ENCODE data around the gene MAN2C1.
"Not testable (repeated sequence)": the region's sequence is repeated elsewhere in the genome, so short reads cannot be mapped to it uniquely, and the experiment has no call there.

The MAN2C1 gene

DNA sequence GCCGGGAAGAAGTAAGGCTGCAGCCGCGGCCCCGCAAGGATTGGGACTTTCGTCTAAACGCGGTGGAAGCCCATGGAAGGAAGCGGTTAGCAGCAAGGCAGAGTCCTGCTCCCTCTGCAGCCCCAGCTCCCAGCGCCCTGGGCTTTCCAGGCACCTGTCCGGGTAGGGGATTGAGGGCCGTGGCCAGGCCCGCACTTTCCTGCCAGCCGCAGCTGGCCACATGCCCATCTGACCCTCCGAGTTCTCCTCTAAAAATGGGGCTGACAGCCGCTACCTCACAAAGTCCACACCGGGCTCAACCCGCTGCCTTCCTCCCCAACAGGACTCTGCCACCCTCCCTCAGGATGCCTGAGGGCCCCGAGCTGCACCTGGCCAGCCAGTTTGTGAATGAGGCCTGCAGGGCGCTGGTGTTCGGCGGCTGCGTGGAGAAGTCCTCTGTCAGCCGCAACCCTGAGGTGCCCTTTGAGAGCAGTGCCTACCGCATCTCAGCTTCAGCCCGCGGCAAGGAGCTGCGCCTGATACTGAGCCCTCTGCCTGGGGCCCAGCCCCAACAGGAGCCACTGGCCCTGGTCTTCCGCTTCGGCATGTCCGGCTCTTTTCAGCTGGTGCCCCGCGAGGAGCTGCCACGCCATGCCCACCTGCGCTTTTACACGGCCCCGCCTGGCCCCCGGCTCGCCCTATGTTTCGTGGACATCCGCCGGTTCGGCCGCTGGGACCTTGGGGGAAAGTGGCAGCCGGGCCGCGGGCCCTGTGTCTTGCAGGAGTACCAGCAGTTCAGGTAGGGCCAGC lies 19.7 kb downstream of the MAN2C1 start:
- H3K4me3 ChIP-seq (ENCODE audit: low read length): no peak overlapping the region
- no peak for DNase-seq (ENCODE audit: low read depth, low spot score)

DNA sequence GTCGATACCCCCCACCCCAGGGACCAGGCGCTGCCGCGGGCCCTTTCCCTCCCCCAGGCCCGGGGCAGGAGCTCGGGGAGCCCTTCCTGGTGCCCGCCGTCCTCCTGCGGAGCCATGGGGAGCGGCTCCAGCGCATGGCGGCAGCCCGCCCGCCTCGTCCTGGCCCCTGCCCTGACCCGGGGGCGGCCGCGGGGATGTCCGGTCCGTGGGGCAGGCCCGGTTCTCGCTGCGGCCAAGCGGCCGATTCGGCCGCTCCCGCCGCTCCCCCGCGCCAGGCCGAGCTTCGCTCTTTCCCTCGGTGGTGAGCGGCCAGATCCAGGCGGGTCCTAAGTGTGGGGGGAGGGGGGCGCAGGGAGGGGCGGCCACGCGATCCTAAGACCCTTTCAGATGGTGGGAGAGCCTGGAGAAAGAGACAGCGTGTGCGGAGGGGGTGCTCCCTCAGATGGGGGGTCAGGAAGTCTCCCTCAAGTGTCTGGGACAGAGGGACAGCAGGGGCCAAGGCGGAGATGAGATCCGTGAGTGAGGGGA lies 20.3 kb downstream of the MAN2C1 start:
- peak overlapping the region; percentile 50; the same call in 1 of the 2 replicates for H3K4me3 ChIP-seq (ENCODE audit: low read length)
- no peak for DNase-seq (ENCODE audit: low read depth, low spot score)

DNA sequence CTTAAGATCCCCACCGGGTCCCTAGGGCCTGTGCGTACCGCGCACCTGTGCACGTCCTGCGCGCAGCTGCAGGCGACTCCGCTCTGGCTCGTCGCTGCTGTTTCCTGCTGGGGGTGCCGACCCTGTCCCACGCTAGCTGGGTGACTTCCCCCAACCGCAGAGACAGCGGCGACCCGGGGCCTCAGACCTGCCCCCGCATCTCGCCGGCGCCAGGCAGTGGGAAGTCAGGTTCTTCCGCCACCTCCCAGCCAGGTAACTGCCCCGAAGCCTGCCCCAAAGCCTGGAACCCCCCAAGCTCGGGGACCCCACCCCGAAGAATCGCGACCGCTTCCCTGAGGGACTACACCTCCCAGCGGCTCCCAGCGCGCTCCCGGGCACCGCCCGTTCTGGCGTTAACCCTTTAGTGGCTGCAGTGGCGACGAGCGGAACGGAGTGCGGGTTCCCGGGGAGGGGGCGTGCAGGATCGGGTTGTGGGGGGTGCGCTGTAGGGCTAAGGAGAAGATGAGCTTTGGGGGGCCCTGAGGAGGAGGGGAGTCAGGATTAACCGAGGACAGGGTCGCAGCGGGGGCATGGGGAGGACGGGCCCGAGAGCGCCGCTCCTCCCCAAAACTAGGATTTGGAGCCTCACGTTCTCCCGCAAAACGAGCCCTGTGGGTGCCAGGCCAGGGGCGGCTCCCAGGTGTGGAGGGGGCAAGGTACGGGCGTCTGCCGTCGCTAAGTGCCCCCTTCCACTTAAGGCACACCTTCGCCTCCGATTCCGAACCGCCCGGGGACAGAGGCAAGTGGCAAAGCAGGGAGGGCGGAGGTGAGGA lies 21.0 kb downstream of the MAN2C1 start:
- DNase-seq (ENCODE audit: low read depth, low spot score): peak; percentile 67
- H3K4me3 ChIP-seq (ENCODE audit: low read length): peak overlapping the region; percentile 50

DNA sequence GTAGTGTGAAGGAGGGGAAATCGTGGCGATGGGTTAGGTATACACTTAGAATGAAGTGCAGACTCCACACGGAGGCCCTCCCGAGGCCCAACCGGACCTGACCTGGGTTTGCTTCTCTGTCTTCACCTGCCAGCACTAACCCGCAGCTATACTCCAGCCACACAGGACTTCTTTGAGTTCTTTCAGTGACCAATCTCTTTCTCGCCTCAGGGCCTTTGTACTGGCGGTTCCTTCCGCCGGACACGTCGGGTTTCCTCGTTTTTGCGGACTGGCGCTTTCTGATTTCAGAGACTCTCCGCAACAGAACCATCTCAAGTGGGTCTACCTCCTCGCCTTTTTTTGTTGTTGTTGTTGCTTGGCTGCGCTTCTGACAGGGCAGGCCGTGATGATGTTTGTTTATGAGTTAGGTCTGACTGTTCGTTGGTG lies 21.6 kb downstream of the MAN2C1 start, which contains the start of gene NEIL1:
Gene NEIL1 (plus strand): TSS at position 244 of the 426 bp plus-strand sequence. CDS start 1,867 bp downstream, outside the sequence.
- H3K4me3 ChIP-seq (ENCODE audit: low read length): peak within 1 kb of the TSS; percentile 50
- DNase-seq (ENCODE audit: low read depth, low spot score): no peak

DNA sequence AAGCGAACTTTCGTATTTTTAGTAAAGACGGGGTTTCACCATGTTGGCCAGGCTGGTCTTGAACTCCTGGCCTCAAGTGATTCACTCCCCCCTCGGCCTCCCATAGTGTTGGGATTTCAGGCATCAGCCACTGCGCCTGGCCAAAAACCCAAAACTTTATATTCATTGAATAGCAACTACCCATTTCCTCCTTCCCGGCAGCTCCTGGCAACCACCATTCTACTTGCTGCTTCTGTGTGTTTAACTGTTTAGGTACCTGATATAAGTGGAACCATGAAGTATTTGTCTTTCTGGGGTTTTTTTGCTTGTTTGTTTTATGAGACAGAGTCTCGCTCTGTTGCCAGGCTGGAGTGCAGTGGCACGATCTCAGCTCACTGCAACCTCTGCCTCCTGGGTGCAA lies 24.5 kb downstream of the MAN2C1 start:
- not testable (repeated sequence) for DNase-seq (ENCODE audit: low read depth, low spot score); H3K4me3 ChIP-seq (ENCODE audit: low read length)

DNA sequence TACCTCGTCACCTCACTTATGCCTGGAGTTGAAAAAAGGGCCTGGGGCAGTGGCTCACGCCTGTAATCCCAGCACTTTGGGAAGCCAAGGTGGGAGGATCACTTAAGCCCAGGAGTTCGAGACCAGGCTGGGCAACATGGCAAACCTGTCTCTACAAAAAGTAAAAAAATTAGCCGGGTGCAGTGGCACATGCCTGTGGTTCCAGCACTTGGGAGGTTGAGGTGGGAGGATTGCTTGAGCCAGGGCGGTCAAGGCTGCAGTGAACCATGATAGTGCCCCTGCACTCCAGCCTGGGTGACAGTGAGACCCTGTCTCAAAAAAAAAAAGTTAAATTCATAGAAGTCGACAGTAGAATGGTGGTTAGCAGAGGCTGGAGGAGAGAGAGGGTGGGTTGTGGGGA lies 26.2 kb downstream of the MAN2C1 start:
- no peak for DNase-seq (ENCODE audit: low read depth, low spot score)
- no peak overlapping the region for H3K4me3 ChIP-seq (ENCODE audit: low read length)

DNA sequence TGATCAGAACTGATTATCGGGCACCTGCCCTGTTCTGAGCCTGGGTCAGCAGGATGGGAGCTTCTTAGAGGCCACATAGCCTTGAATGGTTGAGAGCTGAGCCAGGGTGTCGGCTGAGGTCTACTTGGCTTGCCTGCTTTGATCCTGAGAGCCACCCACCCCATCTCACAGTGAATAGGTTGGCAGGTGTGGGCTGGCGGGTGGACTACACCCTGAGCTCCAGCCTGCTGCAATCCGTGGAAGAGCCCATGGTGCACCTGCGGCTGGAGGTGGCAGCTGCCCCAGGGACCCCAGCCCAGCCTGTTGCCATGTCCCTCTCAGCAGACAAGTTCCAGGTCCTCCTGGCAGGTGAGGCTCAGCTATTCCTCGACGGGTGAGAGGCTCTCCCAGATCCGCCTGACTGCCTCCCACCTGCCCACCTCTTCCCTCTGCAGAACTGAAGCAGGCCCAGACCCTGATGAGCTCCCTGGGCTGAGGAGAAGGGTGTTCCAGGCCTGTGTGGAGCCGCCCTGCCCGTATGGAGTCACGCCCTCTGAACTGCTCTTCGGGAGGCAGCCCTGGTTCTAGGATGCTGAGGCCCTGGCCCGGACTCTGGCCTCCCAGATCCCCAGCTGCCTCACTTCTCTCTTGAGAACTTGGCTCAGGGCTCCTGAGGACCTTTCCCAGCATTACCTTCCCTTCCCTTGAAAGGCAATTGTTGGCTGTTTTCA lies 28.7 kb downstream of the MAN2C1 start:
- no peak overlapping the region for H3K4me3 ChIP-seq (ENCODE audit: low read length)

DNA sequence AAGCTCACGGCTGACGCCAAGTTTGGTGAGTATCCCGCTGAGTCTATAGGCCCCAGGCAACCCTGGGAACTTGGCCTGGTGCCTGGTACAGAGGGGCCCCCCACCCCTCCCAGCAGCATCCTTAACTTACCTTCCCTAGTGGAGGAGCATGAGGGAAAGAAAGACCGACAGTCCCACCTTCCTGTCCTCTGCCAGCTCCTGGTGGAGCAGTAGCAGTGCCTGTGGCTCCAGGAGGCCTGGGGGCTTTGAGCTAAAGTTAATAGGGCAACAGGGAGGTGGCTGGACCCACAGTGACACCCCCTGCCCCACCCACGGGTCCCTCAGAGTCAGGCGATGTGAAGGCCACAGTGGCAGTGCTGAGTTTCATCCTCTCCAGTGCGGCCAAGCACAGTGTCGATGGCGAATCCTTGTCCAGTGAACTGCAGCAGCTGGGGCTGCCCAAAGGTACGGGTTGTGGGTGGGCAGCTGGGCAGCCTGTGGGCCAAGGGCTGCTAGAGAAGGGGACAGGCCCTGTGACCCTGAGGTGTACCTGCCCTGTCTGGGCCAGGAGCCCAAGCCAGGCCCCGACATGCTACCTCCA lies 29.7 kb downstream of the MAN2C1 start:
- DNase-seq (ENCODE audit: low read depth, low spot score): no peak
- no peak overlapping the region for H3K4me3 ChIP-seq (ENCODE audit: low read length)

More for the DNA sequence above, 28.7 kb downstream of the MAN2C1 start:
- no peak for DNase-seq (ENCODE audit: low read depth, low spot score)

DNA sequence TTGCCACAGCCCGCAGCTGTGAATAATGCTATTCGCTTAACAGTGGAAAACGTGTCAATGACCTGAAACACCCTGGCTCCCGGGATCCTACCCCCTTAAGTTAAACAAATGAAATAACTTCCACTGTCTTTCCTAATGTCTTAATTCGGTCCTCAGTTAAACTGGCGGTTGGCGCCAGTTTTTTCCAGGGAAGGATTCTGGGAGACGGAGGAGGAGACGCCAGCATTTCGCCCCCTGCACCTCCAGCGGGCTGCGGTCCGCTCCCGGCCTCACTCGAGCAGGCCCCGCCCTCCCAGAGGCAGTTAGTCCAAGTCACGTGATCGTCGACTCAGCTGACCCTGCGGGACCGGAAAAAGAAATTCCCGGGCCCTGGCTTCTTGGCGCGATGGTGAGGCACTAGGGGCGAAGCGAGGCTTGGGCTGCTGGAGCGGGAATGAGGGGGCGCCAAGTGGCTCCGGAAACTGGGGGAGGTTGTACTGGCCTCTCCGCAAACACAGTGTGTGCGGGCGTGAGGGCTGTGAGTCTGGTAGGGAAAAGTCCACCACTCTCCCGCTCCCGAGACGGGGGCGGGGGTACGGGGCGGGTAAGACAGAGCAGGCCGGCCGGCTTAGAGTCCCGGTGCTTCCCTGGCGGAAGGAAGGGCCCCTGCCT lies 32.6 kb downstream of the MAN2C1 start, which contains the start of gene COMMD4:
Gene COMMD4 (plus strand): TSS at position 359 of the 651 bp plus-strand sequence. CDS start 27 bp downstream, at position 386.
- peak; percentile 86 for DNase-seq (ENCODE audit: low read depth, low spot score)
- peak within 1 kb of the TSS; percentile 80 for H3K4me3 ChIP-seq (ENCODE audit: low read length)

DNA sequence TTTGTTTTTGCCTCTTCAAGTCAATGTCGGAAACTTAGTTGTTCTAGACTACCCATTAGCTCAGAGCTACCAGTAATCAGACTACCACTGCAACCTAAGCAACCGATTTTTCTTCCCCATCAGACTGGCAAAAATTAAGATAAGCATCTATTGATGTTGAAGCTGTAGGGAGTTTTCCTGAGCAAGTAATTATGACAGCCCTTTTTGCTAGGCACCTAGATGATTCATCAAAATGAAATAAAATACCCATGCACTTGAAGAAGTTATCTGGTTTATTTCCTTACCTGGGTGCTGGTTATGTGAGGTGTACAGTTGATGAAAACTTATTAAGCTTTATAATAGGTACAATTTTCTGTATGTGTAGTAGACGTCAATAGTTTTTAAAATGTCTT lies 33.1 kb downstream of the MAN2C1 start:
- no peak for DNase-seq (ENCODE audit: low read depth, low spot score)
- peak overlapping the region; percentile 80 for H3K4me3 ChIP-seq (ENCODE audit: low read length)

DNA sequence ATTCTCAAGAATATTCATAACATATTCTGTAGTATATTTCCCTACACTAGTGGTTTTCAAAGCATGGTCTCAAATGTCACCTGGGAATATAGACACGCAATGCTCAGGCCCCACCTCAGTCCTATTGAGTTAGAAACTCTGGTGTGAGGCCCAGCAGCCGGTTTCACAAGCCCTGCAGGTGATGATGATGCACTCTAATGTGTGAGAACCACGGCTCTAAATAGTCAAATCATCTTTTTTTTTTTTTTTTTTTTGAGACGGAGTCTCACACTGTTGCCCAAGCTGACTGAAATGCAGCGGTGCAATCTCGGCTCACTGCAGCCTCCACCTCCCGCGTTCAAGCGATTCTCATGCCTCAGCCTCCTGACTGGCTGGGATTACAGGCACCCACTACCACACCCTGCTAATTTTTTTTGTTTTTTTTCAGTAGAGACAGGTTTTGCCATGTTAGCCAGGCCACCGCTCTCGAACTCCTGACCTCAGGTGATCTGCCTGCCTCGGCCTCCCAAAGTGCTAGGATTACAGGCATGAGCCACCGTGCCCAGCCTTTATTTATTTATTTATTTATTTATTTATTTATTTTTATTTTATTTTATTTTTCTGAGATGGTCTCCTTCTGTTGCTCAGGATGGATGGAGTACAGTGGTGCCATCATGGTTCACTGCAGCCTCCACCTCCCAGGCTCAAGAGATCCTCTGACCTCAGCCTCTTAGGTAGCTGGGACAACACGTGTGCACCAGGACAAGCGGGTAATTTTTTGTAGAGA lies 34.6 kb downstream of the MAN2C1 start:
- DNase-seq (ENCODE audit: low read depth, low spot score); H3K4me3 ChIP-seq (ENCODE audit: low read length): not testable (repeated sequence)

DNA sequence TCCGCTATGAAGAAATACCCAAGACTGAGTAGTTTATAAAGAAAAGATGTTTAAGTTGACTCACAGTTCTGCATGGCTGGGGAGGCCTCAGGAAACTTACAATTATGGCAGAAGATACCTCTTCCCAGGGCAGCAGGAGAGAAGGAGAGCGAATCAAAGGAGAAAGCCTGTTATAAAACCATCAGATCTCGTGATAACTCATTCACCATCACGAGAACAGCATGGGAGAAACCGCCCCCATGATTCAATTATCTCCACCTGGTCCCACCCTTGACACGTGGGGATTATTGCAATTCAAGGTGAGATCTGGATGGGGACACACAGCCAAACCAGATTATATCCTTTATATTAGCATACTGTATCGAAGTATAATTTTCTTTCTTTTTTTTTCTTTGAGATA lies 36.3 kb downstream of the MAN2C1 start:
- not testable (repeated sequence) for DNase-seq (ENCODE audit: low read depth, low spot score); H3K4me3 ChIP-seq (ENCODE audit: low read length)

DNA sequence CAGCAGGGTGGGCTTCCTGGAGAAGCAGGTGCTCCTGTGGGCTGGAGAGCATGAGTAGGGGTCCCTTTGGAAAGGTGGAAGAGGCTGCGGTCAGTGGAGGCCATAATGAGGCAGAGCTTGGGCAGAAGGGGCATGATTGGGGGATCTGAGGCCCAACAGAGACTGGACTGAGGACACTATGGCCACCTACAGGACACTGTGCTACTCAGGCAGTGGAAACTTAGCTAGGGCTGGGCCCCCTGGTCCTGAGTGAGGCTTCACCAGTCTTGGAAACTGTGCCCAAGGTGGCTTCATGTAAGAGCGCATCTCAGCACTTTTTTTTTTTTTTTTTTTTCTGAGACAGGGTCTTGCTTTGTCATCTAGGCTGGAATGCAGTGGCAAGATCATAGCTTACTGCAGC lies 38.8 kb downstream of the MAN2C1 start:
- DNase-seq (ENCODE audit: low read depth, low spot score): no peak
- H3K4me3 ChIP-seq (ENCODE audit: low read length): no peak overlapping the region

DNA sequence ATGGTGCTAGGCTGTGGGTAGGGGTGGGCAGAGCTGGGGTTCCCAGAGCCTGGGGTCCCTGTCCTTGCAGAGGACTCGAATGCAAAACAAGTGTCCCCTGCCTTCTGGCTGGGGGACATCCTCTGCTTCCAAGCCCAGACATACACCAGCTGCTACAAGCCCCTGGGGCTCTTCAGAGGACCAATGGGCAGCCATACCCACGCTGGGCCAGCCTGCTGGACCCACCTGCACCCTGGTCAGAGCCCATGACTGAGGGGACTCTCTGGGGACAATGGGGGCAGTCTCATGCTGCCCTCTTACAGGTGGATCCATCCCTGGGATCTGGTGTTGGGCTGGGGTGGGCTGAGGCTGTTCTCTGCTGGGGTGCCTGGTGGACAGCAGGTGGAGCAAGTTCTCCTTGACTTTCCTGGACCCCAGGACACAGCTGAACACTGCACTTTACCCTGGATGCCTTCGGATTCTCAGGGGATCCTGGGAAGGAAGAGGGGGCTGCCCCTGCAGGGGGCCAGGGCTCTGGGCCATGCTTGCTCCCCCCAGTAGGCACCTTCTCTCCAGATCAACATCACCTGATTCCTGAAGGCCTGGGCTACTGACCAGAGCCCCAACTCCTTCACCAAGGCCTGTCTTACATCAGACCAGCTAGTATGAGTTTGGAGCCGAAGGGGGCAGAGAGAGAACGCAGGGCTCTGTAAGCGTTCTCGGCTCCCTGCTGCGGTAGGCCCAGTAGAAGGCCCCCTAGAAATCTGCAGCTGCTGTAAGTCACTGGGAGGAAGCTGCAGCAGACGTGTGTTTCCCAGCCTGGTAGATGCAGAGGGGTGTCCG lies 39.7 kb downstream of the MAN2C1 start:
- no peak overlapping the region for H3K4me3 ChIP-seq (ENCODE audit: low read length)
- no peak for DNase-seq (ENCODE audit: low read depth, low spot score)

DNA sequence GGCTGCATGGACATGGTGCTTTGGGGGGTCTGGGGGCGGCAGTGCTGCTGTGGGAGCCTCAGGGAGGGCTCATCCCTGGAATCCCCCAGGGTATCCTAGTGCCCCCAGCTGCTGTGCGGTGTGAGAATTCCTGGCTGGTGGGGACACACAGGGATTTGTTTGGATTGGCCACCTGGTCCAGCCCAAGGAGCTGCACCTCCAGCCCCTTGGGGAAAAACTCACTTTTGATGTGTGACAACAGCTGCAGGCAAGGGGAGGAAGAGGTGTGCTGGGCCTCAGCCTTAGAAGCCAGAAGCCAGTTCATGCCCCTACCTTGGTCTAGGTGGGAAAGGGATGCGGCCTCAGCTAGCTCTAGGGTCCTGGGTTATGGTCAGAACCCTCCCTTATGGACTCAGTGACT lies 40.9 kb downstream of the MAN2C1 start:
- DNase-seq (ENCODE audit: low read depth, low spot score): no peak
- no peak overlapping the region for H3K4me3 ChIP-seq (ENCODE audit: low read length)

DNA sequence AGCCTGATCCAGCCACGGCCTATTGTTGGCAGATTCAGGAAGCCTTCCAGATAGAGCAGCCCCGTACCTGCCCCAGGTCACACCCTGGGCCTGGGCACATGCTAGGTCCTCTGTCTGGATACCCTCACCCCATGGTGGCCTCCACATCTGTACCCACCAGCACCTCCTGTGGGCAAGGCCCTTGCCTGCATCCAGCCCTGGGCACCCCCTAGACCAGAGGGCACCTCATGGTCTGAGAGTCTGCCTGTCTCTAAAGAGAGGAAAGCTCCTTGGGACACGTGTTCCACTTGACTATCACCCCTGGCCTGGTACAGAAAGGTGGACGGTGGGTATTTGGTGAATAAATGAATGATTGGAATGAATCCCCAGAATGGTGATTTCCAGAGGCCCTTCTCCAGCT lies 41.4 kb downstream of the MAN2C1 start:
- H3K4me3 ChIP-seq (ENCODE audit: low read length): no peak overlapping the region
- no peak for DNase-seq (ENCODE audit: low read depth, low spot score)

DNA sequence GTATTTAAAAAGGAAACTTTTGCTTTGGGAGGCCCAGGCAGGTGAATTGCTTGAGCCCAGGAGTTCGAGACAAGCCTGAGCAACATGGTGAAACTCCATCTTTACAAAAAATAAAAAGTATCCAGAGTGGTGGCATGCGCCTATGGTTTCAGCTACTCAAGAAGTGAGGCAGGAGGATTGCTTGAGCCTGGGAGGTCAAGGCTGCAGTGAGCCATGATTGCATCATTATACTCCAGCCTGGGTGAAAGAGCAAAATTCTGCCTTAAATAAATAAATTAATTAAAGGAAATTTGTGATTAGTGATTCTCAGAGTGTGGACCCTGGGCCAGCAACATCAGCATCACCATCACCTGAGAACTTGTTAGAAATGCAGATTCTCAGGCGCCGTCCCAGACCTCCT lies 42.5 kb downstream of the MAN2C1 start:
- no peak for DNase-seq (ENCODE audit: low read depth, low spot score)

More for the DNA sequence above, 42.5 kb downstream of the MAN2C1 start:
- H3K4me3 ChIP-seq (ENCODE audit: low read length): no peak overlapping the region
